Left colon (tissue), 2 donors: ENCODE data around the gene PCCB. TPM values are rescaled to one million over a fixed set of nuclear protein-coding genes. Genes with fewer than 3 reads are reported as not detected.
"Not testable (repeated sequence)": the region's sequence is repeated elsewhere in the genome, so short reads cannot be mapped to it uniquely, and the experiment has no call there.

ENCODE experiments used
- ATAC-seq: fragments of 200-7000 bp; cut with Tn5 transposase; one replicate; pipeline ENCODE4 v1.9.1; 2020; ENCODE audit warnings: mild to moderate bottlenecking, moderate library complexity
- DNase-seq, 2 donors: peaks; one replicate each; pipeline ENCODE4 v3.0.0-alpha.2; 2020
- intact Hi-C, 2 donors: fragments of 100-400 bp; cut with DNase I in 1 of 2; cut with micrococcal nuclease in 1 of 2; formaldehyde crosslinking; loops; one replicate each; pipeline versions ENCODE4 v1.11.2 to v1.14.0; 2022; cut with DNase I, micrococcal nuclease
- total RNA-seq, 2 donors: library from RNA; stranded (reverse); fragmentation: NEBNext Ultra II Directional; extraction: Animal tissue kit (Norgen Biotek cat#: 25700); gene quantifications; one replicate each; pipeline ENCODE4 v1.2.1, GENCODE V29; 2021
- donor health status: DM: no; HTN: no; CAD: no.
- donor health status: DM: yes; HTN: yes; CAD: no.

PCCB gene
- total RNA-seq, 2 donors from 2014 or later: 53.0 to 59.1 TPM

DNA sequence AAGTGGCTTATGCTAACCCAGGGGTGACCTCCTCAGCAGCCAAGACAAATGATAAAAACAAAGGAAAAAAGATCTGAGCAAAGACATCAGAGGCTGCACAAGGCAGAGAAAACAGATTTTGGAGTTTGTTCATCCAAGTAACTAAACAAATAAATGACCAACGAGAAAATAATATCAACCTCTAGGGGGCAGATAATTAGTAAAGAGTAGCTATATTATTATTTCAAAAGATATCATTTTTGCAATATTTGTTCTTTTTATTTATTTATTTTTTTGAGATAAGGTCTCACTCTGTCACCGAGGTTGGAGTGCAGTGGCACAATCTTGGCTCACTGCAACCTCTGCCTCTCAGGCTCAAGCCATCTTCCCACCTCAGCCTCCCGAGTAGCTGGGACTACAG lies 101.8 kb downstream of the PCCB start:
- intact Hi-C loops: no loop called here
- DNase-seq (no peak), ATAC-seq (no peak)

DNA sequence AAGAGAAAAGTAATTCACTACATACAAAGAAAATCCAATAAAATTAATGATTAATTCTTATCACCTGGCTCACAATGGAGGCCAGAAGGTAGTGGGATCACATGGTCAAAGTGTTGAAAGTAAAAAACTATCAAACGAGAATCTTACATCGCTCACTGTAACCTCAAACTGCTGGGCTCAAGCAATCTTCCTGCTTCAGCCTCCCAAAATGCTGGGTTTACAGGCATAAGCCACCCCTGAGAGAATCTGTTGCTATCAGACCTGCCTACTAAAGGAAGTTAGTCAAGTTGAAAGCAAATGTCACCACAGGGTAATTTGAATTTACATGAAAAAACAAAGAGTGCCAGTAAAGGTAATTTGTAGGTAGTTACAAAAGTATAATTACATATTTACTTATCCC lies 103.3 kb downstream of the PCCB start:
- ATAC-seq: peak; percentile 60
- intact Hi-C loops: no loop called here

DNA sequence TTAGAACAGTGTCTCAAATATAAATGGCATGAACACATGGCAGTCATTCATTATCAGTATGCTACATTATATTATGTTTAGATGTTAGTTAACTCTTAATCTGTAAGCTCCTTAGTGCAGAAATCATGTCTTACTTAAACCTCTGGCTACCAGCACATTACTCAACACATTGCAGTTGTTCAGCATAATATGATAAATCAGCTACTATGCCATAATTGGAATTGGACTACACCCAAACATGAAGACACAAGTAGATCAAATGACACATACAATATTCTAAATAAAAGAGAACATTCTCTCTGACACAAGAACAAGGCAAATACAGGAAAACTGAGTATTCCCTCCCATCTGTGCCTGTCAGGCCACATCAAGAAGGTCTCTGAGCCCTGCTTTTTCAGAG lies 116.1 kb downstream of the PCCB start:
- ATAC-seq: no peak
- DNase-seq: no peak
- intact Hi-C loops: no loop called here

More for the DNA sequence above, 103.3 kb downstream of the PCCB start:
- no peak for DNase-seq

DNA sequence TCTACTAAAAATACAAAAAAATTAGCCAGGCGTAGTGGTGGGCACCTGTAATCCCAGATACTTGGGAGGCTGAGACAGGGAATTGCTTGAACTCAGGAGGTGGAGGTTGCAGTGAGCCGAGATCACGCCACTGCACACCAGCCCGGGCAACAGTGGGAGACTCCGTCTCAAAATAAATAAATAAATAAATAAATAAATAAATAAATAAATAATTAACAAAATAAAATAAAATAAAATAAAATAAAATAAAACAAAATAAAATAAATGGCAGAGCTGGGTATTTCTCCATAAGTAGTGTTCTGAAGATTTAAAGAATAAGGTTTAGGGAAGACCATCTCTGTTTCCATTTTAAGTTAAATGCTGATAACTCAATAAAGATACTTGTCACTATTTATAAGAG lies 125.7 kb downstream of the PCCB start:
- intact Hi-C loops, DNase-seq, ATAC-seq: not testable (repeated sequence)

DNA sequence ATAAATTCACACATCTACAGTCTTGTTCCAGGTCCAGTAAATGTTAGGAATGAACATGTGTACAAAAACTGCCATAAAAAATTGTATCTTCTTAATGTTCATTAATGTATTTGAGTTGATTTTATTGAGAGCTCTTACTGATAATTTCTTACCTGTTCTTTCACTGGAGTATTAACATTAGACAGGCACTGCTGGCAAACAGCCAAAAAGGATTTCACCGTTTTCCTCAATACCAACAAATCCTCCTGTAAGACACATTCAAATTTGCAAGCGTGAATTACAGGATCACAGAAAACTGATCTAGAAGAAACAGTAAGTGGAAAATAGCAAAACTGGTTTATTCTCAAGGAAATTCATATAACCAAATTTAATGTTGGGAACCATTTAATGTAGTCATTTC lies 127.4 kb downstream of the PCCB start:
- ATAC-seq: no peak
- DNase-seq: no peak

DNA sequence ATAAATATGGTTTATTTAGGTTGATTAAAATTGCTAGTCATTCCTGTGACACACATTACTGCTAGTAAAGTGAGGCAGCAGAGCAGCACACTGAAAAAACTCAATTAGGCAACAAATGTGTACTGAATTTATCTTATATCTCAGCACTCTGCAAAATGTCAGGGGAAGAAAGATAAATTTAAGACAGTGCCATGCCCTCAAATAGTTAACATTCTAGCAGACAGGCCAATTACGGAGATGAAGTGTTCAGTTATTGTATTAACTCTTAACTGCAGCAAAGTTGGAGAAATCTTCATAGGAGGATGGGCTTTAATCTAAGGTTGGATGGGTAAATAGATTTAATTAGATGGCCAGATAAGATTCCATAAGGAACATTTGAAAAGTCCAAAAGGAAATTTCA lies 127.9 kb downstream of the PCCB start:
- ATAC-seq (no peak), DNase-seq (no peak)
- intact Hi-C loops: no loop called here

More for the DNA sequence above, 127.4 kb downstream of the PCCB start:
- intact Hi-C loops: no loop called here

Other genes with a start within 250 kb of the PCCB start
- gene MSL2, start 54.0 kb upstream of the PCCB start, total RNA-seq: 10 to 100 TPM; 22.6 to 24.5 TPM